Endothelial cell of hepatic sinusoid (primary cell): Measurements from ENCODE around the gene APOL6.

Experiments used
- in situ Hi-C: cut with HindIII; loops from 2 replicates; pipeline ENCODE4 v1.10.0; 2017; ENCODE audit warnings: low sequenced_read_pairs

The APOL6 gene

GRCh38 chr22:35648066-35649025 is at the start of gene APOL6:
APOL6 (plus strand) TSS chr22:35648446; CDS start chr22:35656426, 7,980 bp downstream.
- in situ Hi-C loops = no loop called here

GRCh38 chr22:35599364-35599763 is 48.9 kb upstream of the APOL6 start:
- in situ Hi-C loops = no loop called here

- in situ Hi-C loops = no loop called here
Measured at GRCh38 chr22:35600476-35600875, 47.8 kb upstream of the APOL6 start.

- in situ Hi-C loops = no loop called here
Measured at GRCh38 chr22:35601013-35601580, 47.1 kb upstream of the APOL6 start.

GRCh38 chr22:35601743-35602615 is 46.3 kb upstream of the APOL6 start:
- in situ Hi-C loops = no loop called here

GRCh38 chr22:35604621-35605368 is 43.5 kb upstream of the APOL6 start:
- in situ Hi-C loops = no loop called here

GRCh38 chr22:35605369-35605680 is 42.9 kb upstream of the APOL6 start:
- in situ Hi-C loops = no loop called here

GRCh38 chr22:35605851-35606481 is 42.3 kb upstream of the APOL6 start:
- in situ Hi-C loops = no loop called here

- in situ Hi-C loops = no loop called here
Measured at GRCh38 chr22:35606916-35607315, 41.3 kb upstream of the APOL6 start.

GRCh38 chr22:35608088-35608487 is 40.2 kb upstream of the APOL6 start:
- in situ Hi-C loops = no loop called here

GRCh38 chr22:35609261-35609660 is 39.0 kb upstream of the APOL6 start:
- in situ Hi-C loops = no loop called here

GRCh38 chr22:35609761-35610160 is 38.5 kb upstream of the APOL6 start:
- in situ Hi-C loops = no loop called here

GRCh38 chr22:35610741-35611140 is 37.5 kb upstream of the APOL6 start:
- in situ Hi-C loops = no loop called here

GRCh38 chr22:35611200-35611890 is 36.9 kb upstream of the APOL6 start:
- in situ Hi-C loops = no loop called here

GRCh38 chr22:35611891-35612576 is 36.2 kb upstream of the APOL6 start:
- in situ Hi-C loops = no loop called here

- in situ Hi-C loops = no loop called here
Measured at GRCh38 chr22:35612903-35613302, 35.3 kb upstream of the APOL6 start.

GRCh38 chr22:35614404-35614803 is 33.8 kb upstream of the APOL6 start:
- in situ Hi-C loops = no loop called here

GRCh38 chr22:35615156-35615555 is 33.1 kb upstream of the APOL6 start:
- in situ Hi-C loops = no loop called here

- in situ Hi-C loops = no loop called here
Measured at GRCh38 chr22:35616043-35616442, 32.2 kb upstream of the APOL6 start.
